ENCODE measurements around the gene TPP2.

TPP2 gene

GRCh38 chr13:102587916-102588315, 8.9 kb upstream of the TPP2 start:
- no peak for TF ChIP-seq CTCF (IDR thresholded peaks at IDR 0.05; ENCODE audit: low read length)
- TF ChIP-seq EZH2 (IDR thresholded peaks at IDR 0.05; ENCODE audit: borderline replicate concordance, low read length), result no peak
- Histone ChIP-seq H3K9me2 (ENCODE audit: low read depth, low read length) (no peaks in the 10 kb centered on the region), H4K20me1 (ENCODE audit: insufficient read depth, low read length) (no peaks in the 10 kb centered on the region), H3K9me3 (ENCODE audit: low read length) (no peaks in the 10 kb centered on the region), H3K4me3 (ENCODE audit: low read depth, low read length, poor library complexity, severe bottlenecking) (no peak overlapping the region), H3K9ac (ENCODE audit: low read length) (no peak overlapping the region), H2AFZ (ENCODE audit: low read length) (no peak overlapping the region), H3K79me2 (ENCODE audit: insufficient read depth, low read length) (no peaks in the 10 kb centered on the region), H3K27me3 (ENCODE audit: insufficient read depth, low read length) (no peaks in the 10 kb centered on the region), H3K4me1 (ENCODE audit: insufficient read depth, low read length, severe bottlenecking) (peaks cover 13% of the 10 kb centered on the region), H3K27ac (ENCODE audit: low read depth, low read length, poor library complexity, severe bottlenecking) (no peak overlapping the region), H3K36me3 (ENCODE audit: insufficient read depth, low read length) (no peaks in the 10 kb centered on the region), H3K4me2 (ENCODE audit: low read length) (no peak overlapping the region), H3F3A (ENCODE audit: insufficient read depth, low read length) (no peaks in the 10 kb centered on the region)

DNA sequence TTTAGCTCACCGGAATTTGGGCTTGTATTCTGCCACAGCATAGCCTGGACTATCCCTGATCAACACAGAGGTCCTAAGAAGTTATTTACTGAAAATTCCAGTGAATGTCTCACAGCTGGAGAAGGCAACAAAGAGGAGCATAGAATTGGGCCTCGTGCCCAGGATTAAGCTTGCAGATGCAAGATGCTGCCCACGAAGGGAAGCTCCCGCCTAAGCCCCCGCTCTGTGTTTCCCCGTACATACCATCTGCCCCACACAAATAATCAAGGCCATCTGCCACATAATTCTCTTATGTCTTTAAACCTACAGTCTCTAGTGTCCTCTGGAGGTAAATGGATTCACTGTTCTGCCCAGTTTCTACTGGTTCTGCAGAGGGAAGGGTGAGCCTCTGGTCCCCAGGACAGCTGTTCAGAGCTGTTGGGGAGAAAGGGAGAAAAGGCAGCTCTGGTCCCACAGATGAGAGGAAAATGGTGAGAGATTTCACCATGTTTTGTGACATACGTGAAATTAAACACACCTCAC, 7.4 kb upstream of the TPP2 start:
- TF ChIP-seq EZH2 (IDR thresholded peaks at IDR 0.05; ENCODE audit: borderline replicate concordance, low read length), result no peak
- TF ChIP-seq CTCF (IDR thresholded peaks at IDR 0.05; ENCODE audit: low read length), result no peak
- Histone ChIP-seq H4K20me1 (ENCODE audit: insufficient read depth, low read length) (no peaks in the 10 kb centered on the region), H3K9me3 (ENCODE audit: low read length) (no peaks in the 10 kb centered on the region), H3K9me2 (ENCODE audit: low read depth, low read length) (no peaks in the 10 kb centered on the region), H3K27me3 (ENCODE audit: insufficient read depth, low read length) (no peaks in the 10 kb centered on the region), H3K36me3 (ENCODE audit: insufficient read depth, low read length) (no peaks in the 10 kb centered on the region), H3K79me2 (ENCODE audit: insufficient read depth, low read length) (no peaks in the 10 kb centered on the region), H3K4me1 (ENCODE audit: insufficient read depth, low read length, severe bottlenecking) (peaks cover 21% of the 10 kb centered on the region), H3K4me3 (ENCODE audit: low read depth, low read length, poor library complexity, severe bottlenecking) (no peak overlapping the region), H3K9ac (ENCODE audit: low read length) (no peak overlapping the region), H3F3A (ENCODE audit: insufficient read depth, low read length) (peaks cover 4% of the 10 kb centered on the region; the same call in 1 of the 2 replicates), H3K27ac (ENCODE audit: low read depth, low read length, poor library complexity, severe bottlenecking) (no peak overlapping the region), H2AFZ (ENCODE audit: low read length) (no peak overlapping the region), H3K4me2 (ENCODE audit: low read length) (no peak overlapping the region)

DNA sequence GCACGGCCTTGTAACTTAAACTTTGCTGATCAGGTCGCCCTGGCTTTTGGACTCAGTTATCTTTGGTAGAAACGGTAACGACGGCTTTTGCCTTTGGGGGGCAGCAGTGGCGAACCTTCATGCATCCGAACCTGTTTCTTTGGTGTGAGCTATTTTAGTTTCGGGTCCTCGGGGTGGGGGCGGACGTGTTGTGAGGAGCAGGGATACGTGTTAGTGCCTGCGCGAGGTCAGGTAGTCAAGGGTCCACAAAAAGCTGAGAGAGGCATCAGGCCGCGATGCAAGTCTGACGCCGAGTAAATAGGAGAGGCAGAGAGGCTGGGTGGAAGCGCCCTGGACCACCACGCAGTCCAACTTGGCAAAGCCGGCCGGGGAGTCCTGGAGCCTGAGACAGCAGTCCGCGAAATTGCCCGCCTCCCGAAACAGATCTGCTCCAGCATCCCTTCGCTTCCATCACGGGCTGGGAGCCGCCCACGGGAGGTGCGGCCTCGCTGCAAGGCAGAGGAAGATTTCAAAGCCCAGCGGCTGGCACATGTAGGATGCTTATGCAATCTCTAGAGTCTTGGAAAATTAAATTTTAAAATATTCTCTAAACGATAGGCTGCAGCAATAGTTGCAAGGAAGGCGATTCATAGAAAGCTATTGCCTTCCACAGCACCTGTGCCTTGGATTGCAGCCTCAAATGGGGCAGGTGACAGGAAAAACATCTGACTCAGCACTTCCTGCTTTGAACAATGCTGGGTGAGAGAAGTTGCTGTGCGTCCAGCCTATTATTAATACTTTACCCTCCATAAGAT, 4.6 kb upstream of the TPP2 start:
- H3K27ac ChIP-seq (ENCODE audit: low read depth, low read length, poor library complexity, severe bottlenecking), result peak overlapping the region; percentile 48
- H4K20me1 ChIP-seq (ENCODE audit: insufficient read depth, low read length), result no peaks in the 10 kb centered on the region
- no peaks in the 10 kb centered on the region for H3K9me2 ChIP-seq (ENCODE audit: low read depth, low read length)
- peak overlapping the region; percentile 84 for H2AFZ ChIP-seq (ENCODE audit: low read length)
- peaks cover 34% of the 10 kb centered on the region for H3K4me1 ChIP-seq (ENCODE audit: insufficient read depth, low read length, severe bottlenecking)
- H3K4me2 ChIP-seq (ENCODE audit: low read length), result peak overlapping the region; percentile 95
- peaks cover 4% of the 10 kb centered on the region; the same call in 1 of the 2 replicates for H3F3A ChIP-seq (ENCODE audit: insufficient read depth, low read length)
- peaks cover 10% of the 10 kb centered on the region; the same call in 1 of the 2 replicates for H3K79me2 ChIP-seq (ENCODE audit: insufficient read depth, low read length)
- H3K9me3 ChIP-seq (ENCODE audit: low read length), result no peaks in the 10 kb centered on the region
- TF ChIP-seq EZH2 (IDR thresholded peaks at IDR 0.05; ENCODE audit: borderline replicate concordance, low read length) (no peak), CTCF (IDR thresholded peaks at IDR 0.05; ENCODE audit: low read length) (peak; percentile 96)
- peak overlapping the region; percentile 73 for H3K4me3 ChIP-seq (ENCODE audit: low read depth, low read length, poor library complexity, severe bottlenecking)
- peak overlapping the region; percentile 73 for H3K9ac ChIP-seq (ENCODE audit: low read length)
- H3K36me3 ChIP-seq (ENCODE audit: insufficient read depth, low read length), result no peaks in the 10 kb centered on the region
- no peaks in the 10 kb centered on the region for H3K27me3 ChIP-seq (ENCODE audit: insufficient read depth, low read length)
